ENCODE data around the gene CCL17.

DNA sequence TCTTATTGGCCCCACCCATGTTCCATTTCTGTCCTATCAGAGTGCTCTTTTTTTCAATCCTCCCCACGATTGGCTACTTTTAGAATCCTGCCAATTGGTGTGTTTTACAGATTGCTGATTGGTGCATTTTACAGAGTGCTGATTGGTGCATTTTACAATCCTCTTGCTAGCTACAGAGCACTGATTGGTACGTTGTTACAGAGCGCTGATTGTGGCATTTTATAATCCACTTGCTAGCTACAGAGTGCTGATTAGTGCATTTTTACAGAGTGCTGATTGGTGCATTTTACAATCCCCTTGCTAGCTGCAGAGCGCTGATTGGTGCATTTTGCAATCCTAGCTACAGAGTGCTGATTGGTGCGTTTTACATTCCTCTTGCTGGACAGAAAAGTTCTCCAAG, 9.5 kb upstream of the CCL17 start:
- no peak for TF ChIP-seq POLR2AphosphoS5 (IDR thresholded peaks at IDR 0.05; ENCODE audit: borderline replicate concordance, low read depth, low read length)
- no peak for TF ChIP-seq EZH2 (IDR thresholded peaks at IDR 0.05)
- TF ChIP-seq FOXP2 (optimal IDR thresholded peaks at IDR 0.05; ENCODE audit: control extremely low read depth, extremely low read length, insufficient read depth) = no peak

Data from SK-N-MC (cell line).